HEK293 (cell line): Measurements from ENCODE around the gene CNTRL.
A peak's percentile ranks its signal among the peaks of the same experiment; 100 is the strongest.

Experiments
- AEBP2 ChIP-seq: fragments of 450-650 bp; formaldehyde crosslinking; IDR thresholded peaks from 2 replicates; pipeline ENCODE4 v1.5.1; 2016; ENCODE audit warnings: missing biosample characterization, missing genetic modification characterization, borderline replicate concordance
- BCL6B ChIP-seq: fragments of 450-650 bp; formaldehyde crosslinking; IDR thresholded peaks from 2 replicates; pipeline ENCODE4 v1.5.1; 2017; ENCODE audit warnings: missing biosample characterization, missing genetic modification characterization
- HOXD13 ChIP-seq: sonication (generic); formaldehyde crosslinking; IDR thresholded peaks from 2 replicates; pipeline ENCODE4 v1.8.0; 2022; ENCODE audit warnings: missing genetic modification reagents, borderline replicate concordance
- KLF1 ChIP-seq: fragments of 450-650 bp; formaldehyde crosslinking; IDR thresholded peaks from 2 replicates; pipeline ENCODE4 v1.5.1; 2016; ENCODE audit warnings: missing biosample characterization, missing genetic modification characterization
- PATZ1 ChIP-seq: fragments of 450-650 bp; formaldehyde crosslinking; IDR thresholded peaks from 2 replicates; pipeline ENCODE4 v1.5.1; 2016; ENCODE audit warnings: missing biosample characterization, missing genetic modification characterization
- RBAK ChIP-seq: fragments of 450-650 bp; formaldehyde crosslinking; IDR thresholded peaks from 2 replicates; pipeline ENCODE4 v1.5.1; 2016; ENCODE audit warnings: missing biosample characterization, missing genetic modification characterization
- SCRT2 ChIP-seq: fragments of 450-650 bp; formaldehyde crosslinking; IDR thresholded peaks from 2 replicates; pipeline ENCODE4 v1.5.1; 2016; ENCODE audit warnings: missing biosample characterization, missing genetic modification characterization
- SP3 ChIP-seq: fragments of 450-650 bp; formaldehyde crosslinking; IDR thresholded peaks from 2 replicates; pipeline ENCODE4 v1.5.1; 2016; ENCODE audit warnings: missing biosample characterization, missing genetic modification characterization
- ZBTB17 ChIP-seq: fragments of 450-650 bp; formaldehyde crosslinking; IDR thresholded peaks from 2 replicates; pipeline ENCODE4 v1.5.1; 2016; ENCODE audit warnings: missing biosample characterization, missing genetic modification characterization
- ZBTB26 ChIP-seq: fragments of 450-650 bp; formaldehyde crosslinking; optimal IDR thresholded peaks from 2 replicates; pipeline ENCODE3; 2016; ENCODE audit warnings: missing biosample characterization, mild to moderate bottlenecking, missing genetic modification characterization
- ZFP69B ChIP-seq: fragments of 450-650 bp; formaldehyde crosslinking; IDR thresholded peaks from 2 replicates; pipeline ENCODE4 v1.5.1; 2016; ENCODE audit warnings: missing biosample characterization, missing genetic modification characterization
- ZIC2 ChIP-seq: fragments of 450-650 bp; formaldehyde crosslinking; IDR thresholded peaks from 2 replicates; pipeline ENCODE4 v1.5.1; 2016; ENCODE audit warnings: missing biosample characterization, missing genetic modification characterization
- ZNF10 ChIP-seq: fragments of 450-650 bp; formaldehyde crosslinking; IDR thresholded peaks from 2 replicates; pipeline ENCODE4 v1.5.1; 2017; ENCODE audit warnings: missing biosample characterization, missing genetic modification characterization
- ZNF133 ChIP-seq: fragments of 450-650 bp; formaldehyde crosslinking; IDR thresholded peaks from 2 replicates; pipeline ENCODE4 v1.5.1; 2016; ENCODE audit warnings: missing biosample characterization, missing genetic modification characterization
- ZNF174 ChIP-seq: fragments of 450-650 bp; formaldehyde crosslinking; IDR thresholded peaks from 2 replicates; pipeline ENCODE4 v1.5.0; 2017; ENCODE audit warnings: missing biosample characterization, mild to moderate bottlenecking, missing genetic modification characterization
- ZNF221 ChIP-seq: fragments of 450-650 bp; formaldehyde crosslinking; IDR thresholded peaks from 2 replicates; pipeline ENCODE4 v1.5.1; 2017; ENCODE audit warnings: missing biosample characterization, missing genetic modification characterization, borderline replicate concordance
- ZNF239 ChIP-seq: fragments of 450-650 bp; formaldehyde crosslinking; IDR thresholded peaks from 2 replicates; pipeline ENCODE4 v1.5.1; 2016; ENCODE audit warnings: missing biosample characterization, missing genetic modification characterization
- ZNF266 ChIP-seq: fragments of 450-650 bp; formaldehyde crosslinking; IDR thresholded peaks from 2 replicates; pipeline ENCODE4 v1.5.1; 2016; ENCODE audit warnings: missing biosample characterization, missing genetic modification characterization, low read depth
- ZNF280D ChIP-seq: fragments of 450-650 bp; formaldehyde crosslinking; IDR thresholded peaks from 2 replicates; pipeline ENCODE4 v1.5.1; 2016; ENCODE audit warnings: missing biosample characterization, missing genetic modification characterization
- ZNF354C ChIP-seq: fragments of 450-650 bp; formaldehyde crosslinking; IDR thresholded peaks from 2 replicates; pipeline ENCODE4 v1.5.1; 2016; ENCODE audit warnings: missing biosample characterization, missing genetic modification characterization, low read depth, borderline replicate concordance
- ZNF416 ChIP-seq: fragments of 450-650 bp; formaldehyde crosslinking; IDR thresholded peaks from 2 replicates; pipeline ENCODE4 v1.5.1; 2016; ENCODE audit warnings: missing biosample characterization, missing genetic modification characterization
- ZNF426 ChIP-seq: fragments of 450-650 bp; formaldehyde crosslinking; IDR thresholded peaks from 2 replicates; pipeline ENCODE4 v1.5.1; 2017; ENCODE audit warnings: missing biosample characterization, missing genetic modification characterization, mild to moderate bottlenecking, inconsistent platforms, moderate library complexity
- ZNF433 ChIP-seq: fragments of 450-650 bp; formaldehyde crosslinking; IDR thresholded peaks from 2 replicates; pipeline ENCODE4 v1.5.1; 2016; ENCODE audit warnings: missing biosample characterization, missing genetic modification characterization, low read depth
- ZNF521 ChIP-seq: fragments of 450-650 bp; formaldehyde crosslinking; IDR thresholded peaks from 2 replicates; pipeline ENCODE4 v1.5.1; 2017; ENCODE audit warnings: missing biosample characterization, mild to moderate bottlenecking, missing genetic modification characterization
- ZNF544 ChIP-seq: fragments of 450-650 bp; formaldehyde crosslinking; IDR thresholded peaks from 2 replicates; pipeline ENCODE4 v1.5.0; 2017; ENCODE audit warnings: missing biosample characterization, missing genetic modification characterization
- ZNF629 ChIP-seq: fragments of 450-650 bp; formaldehyde crosslinking; IDR thresholded peaks from 2 replicates; pipeline ENCODE4 v1.5.1; 2017; ENCODE audit warnings: missing biosample characterization, missing genetic modification characterization
- ZNF660 ChIP-seq: fragments of 450-650 bp; IDR thresholded peaks from 2 replicates; pipeline ENCODE4 v1.5.1; 2018; ENCODE audit warnings: missing biosample characterization, mild to moderate bottlenecking, missing genetic modification characterization
- ZNF768 ChIP-seq: fragments of 450-650 bp; formaldehyde crosslinking; IDR thresholded peaks from 2 replicates; pipeline ENCODE4 v1.5.1; 2018; ENCODE audit warnings: missing biosample characterization, mild to moderate bottlenecking, missing genetic modification characterization
- ZNF785 ChIP-seq: fragments of 450-650 bp; formaldehyde crosslinking; IDR thresholded peaks from 2 replicates; pipeline ENCODE4 v1.5.1; 2016; ENCODE audit warnings: missing biosample characterization, missing genetic modification characterization
- ZNF791 ChIP-seq: fragments of 450-650 bp; formaldehyde crosslinking; IDR thresholded peaks from 2 replicates; pipeline ENCODE4 v1.5.1; 2016; ENCODE audit warnings: missing biosample characterization, missing genetic modification characterization
- ZNF792 ChIP-seq: fragments of 450-650 bp; formaldehyde crosslinking; IDR thresholded peaks from 2 replicates; pipeline ENCODE4 v1.5.1; 2016; ENCODE audit warnings: missing biosample characterization, missing genetic modification characterization
- ZNF830 ChIP-seq: fragments of 450-650 bp; IDR thresholded peaks from 2 replicates; pipeline ENCODE4 v1.5.0; 2018; ENCODE audit warnings: missing biosample characterization, missing genetic modification characterization, low read depth, mild to moderate bottlenecking, moderate library complexity
- ZSCAN30 ChIP-seq: fragments of 450-650 bp; IDR thresholded peaks from 2 replicates; pipeline ENCODE4 v1.5.1; 2018; ENCODE audit warnings: missing biosample characterization, mild to moderate bottlenecking, missing genetic modification characterization, moderate library complexity
- ZXDB ChIP-seq: fragments of 450-650 bp; formaldehyde crosslinking; IDR thresholded peaks from 2 replicates; pipeline ENCODE4 v1.5.1; 2016; ENCODE audit warnings: missing biosample characterization, missing genetic modification characterization

Gene CNTRL

GRCh38 chr9:121121582-121122087 is 46.9 kb downstream of the CNTRL start (continued):
- TF ChIP-seq ZNF280D (tag by site-specific recombination) (no peak), ZNF785 (tag by site-specific recombination) (no peak), ZNF354C (tag by site-specific recombination) (no peak), BCL6B (tag by site-specific recombination) (no peak), ZNF660 (tag by site-specific recombination) (no peak), ZNF174 (tag by site-specific recombination) (no peak), ZNF521 (no peak), ZXDB (tag by site-specific recombination) (0 out of 2 replicates have a peak, but pooled peaks have one; percentile 38), ZNF544 (no peak), ZFP69B (tag by site-specific recombination) (no peak), AEBP2 (tag by site-specific recombination) (no peak), ZNF239 (no peak), PATZ1 (tag by site-specific recombination) (no peak), ZNF791 (no peak), ZNF10 (no peak), ZNF433 (tag by site-specific recombination) (no peak), HOXD13 (no peak), ZIC2 (tag by site-specific recombination) (no peak), ZNF221 (tag by site-specific recombination) (no peak), ZNF629 (tag by site-specific recombination) (no peak), SCRT2 (0 out of 2 replicates have a peak, but pooled peaks have one; percentile 25), ZNF768 (no peak), ZNF426 (no peak), ZSCAN30 (no peak), ZNF830 (no peak), ZBTB17 (tag by site-specific recombination) (peak; percentile 22; the same call in 1 of the 2 replicates), KLF1 (no peak), SP3 (tag by site-specific recombination) (peak; percentile 52; the same call in 1 of the 2 replicates), ZNF266 (tag by site-specific recombination) (no peak), ZNF792 (no peak), ZNF416 (tag by site-specific recombination) (no peak), ZBTB26 (tag by site-specific recombination) (no peak), ZNF133 (no peak), RBAK (tag by site-specific recombination) (no peak)
